Measurements from ENCODE around the gene TMEM179B. TPM values are rescaled to one million over a fixed set of nuclear protein-coding genes. Genes with fewer than 3 reads are reported as not detected.
A peak's percentile ranks its signal among the peaks of the same experiment; 100 is the strongest.

Gene TMEM179B
- total RNA-seq, 2 experiments from 2014 or later, result 34.7 to 37.4 TPM

GRCh38 chr11:62752177-62752785 lies 34.9 kb upstream of the TMEM179B start:
- ChIA-PET CTCF (interaction anchor here (0.5 kb wide), 1 partner anchor 129 kb away, joined by 3 read pairs; no protein-coding TSS in a partner anchor), POLR2A (interaction anchor here (2.2 to 5.6 kb wide), 11 partner anchors 9 to 153 kb away, joined by 8 to 228 read pairs (median 37); partner anchors contain the start of genes C11orf98, CSKMT, HNRNPUL2 and POLR2G)
- Histone ChIP-seq H3K27me3 (ENCODE audit: control insufficient read depth in 1 of 2, insufficient read depth in 2 of 2, low read length in 2 of 2) (no peaks in the 10 kb centered on the region), H3K9me3 (ENCODE audit: control insufficient read depth in 1 of 2, insufficient read depth in 1 of 2, low read length in 2 of 2) (no peaks in the 10 kb centered on the region), H3K4me1 (ENCODE audit: insufficient read depth, low read length) (peaks cover 41% of the 10 kb centered on the region), H3K36me3 (ENCODE audit: insufficient read depth, low read length) (peaks cover 25% of the 10 kb centered on the region), H3K27ac (ENCODE audit: low read depth in 1 of 2, low read length in 2 of 2) (no peak overlapping the region), H3K4me3 (ENCODE audit: low read length) (no peak overlapping the region)
- no peak for TF ChIP-seq CTCF (IDR thresholded peaks at IDR 0.05)
- intact Hi-C loops (cut with DNase I, micrococcal nuclease), result loop anchor here in 1 of 2 experiments (5.0 kb wide), 2 partner anchors 35 to 90 kb away; partner anchors contain the start of gene TMEM179B
- no peak overlapping the region for H3K27ac Mint-ChIP-seq
- peaks cover 22% of the 10 kb centered on the region for H3K36me3 Mint-ChIP-seq (ENCODE audit: low read depth)
- ATAC-seq (ENCODE audit: poor library complexity) (no peak), DNase-seq (no peak)
- no peaks in the 10 kb centered on the region for H3K27me3 Mint-ChIP-seq
- peaks cover 37% of the 10 kb centered on the region for H3K4me1 Mint-ChIP-seq (ENCODE audit: low read depth)
- peak overlapping the region; percentile 63 for H3K4me3 Mint-ChIP-seq
- H3K9me3 Mint-ChIP-seq, result no peaks in the 10 kb centered on the region

DNA sequence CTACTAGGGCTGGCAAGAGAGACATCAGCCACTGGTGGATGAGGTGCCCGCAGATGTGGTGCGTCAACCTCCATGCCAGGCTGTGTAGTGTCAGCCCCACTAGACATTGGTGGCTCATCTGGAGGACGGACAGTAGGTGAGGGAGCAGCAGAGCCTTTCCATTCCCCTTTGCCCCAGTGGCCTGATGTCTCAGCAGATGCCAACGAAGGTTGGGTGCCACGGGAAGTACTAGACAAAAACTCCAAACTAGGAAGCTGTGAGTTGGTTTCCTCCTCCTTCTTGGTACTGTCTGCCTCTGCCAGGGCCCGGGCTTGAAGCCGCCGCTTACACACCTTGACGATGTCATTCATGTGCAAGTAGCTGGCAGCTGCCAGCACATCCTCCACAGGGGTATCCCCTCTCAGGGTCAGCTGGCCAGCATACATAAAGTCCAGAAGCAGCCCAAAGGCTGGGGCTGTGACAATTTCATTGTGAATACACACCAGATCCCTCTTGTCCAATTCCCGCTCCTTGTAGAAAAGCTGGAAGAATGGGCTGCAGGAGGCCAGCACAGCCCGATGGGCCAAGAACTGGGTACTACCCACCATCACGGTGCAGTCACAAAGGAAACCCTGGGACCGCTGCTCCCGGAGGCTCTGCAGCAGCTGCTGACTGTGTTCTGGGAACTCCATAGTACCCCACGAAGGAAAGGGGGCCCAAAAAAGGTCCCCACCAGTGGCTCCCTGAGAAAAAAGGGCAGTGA lies 34.0 kb upstream of the TMEM179B start:
- Mint-ChIP-seq H3K36me3 (ENCODE audit: low read depth) (peaks cover 22% of the 10 kb centered on the region), H3K27me3 (no peaks in the 10 kb centered on the region), H3K9me3 (no peaks in the 10 kb centered on the region), H3K27ac (peak overlapping the region; percentile 89), H3K4me3 (peak overlapping the region; percentile 93), H3K4me1 (ENCODE audit: low read depth) (peaks cover 37% of the 10 kb centered on the region)
- Histone ChIP-seq H3K4me3 (ENCODE audit: low read length) (peak overlapping the region; percentile 80), H3K27ac (ENCODE audit: low read depth in 1 of 2, low read length in 2 of 2) (peak overlapping the region; percentile 84 to 88), H3K9me3 (ENCODE audit: control insufficient read depth in 1 of 2, insufficient read depth in 1 of 2, low read length in 2 of 2) (no peaks in the 10 kb centered on the region), H3K27me3 (ENCODE audit: control insufficient read depth in 1 of 2, insufficient read depth in 2 of 2, low read length in 2 of 2) (no peaks in the 10 kb centered on the region), H3K36me3 (ENCODE audit: insufficient read depth, low read length) (peaks cover 25% of the 10 kb centered on the region), H3K4me1 (ENCODE audit: insufficient read depth, low read length) (peaks cover 41% of the 10 kb centered on the region)
- no peak for TF ChIP-seq CTCF (IDR thresholded peaks at IDR 0.05)
- intact Hi-C loops (cut with DNase I, micrococcal nuclease), result loop anchor here (1.0 to 5.0 kb wide), 4 partner anchors 8 to 89 kb away; partner anchors contain the start of genes POLR2G (in 1 of the 2), TMEM179B (in 1 of the 2) and TTC9C (in 1 of the 2)
- peak in 1 of 14 experiments; percentile 38 for DNase-seq
- POLR2A ChIA-PET, result interaction anchor here (0.8 to 5.6 kb wide), 42 partner anchors 8 to 1564 kb away, joined by 3 to 228 read pairs (median 6); partner anchors contain the start of genes B3GAT3, C11orf98, CSKMT and EEF1G
- CTCF ChIA-PET, result interaction anchor here (0.9 to 3.8 kb wide), 6 partner anchors 9 to 128 kb away, joined by 3 to 42 read pairs (median 7); partner anchors contain the start of genes HNRNPUL2, SLC3A2, TAF6L and TMEM179B
- no peak for ATAC-seq (ENCODE audit: poor library complexity)

All from CD4-positive, alpha-beta T cell (primary cell).